HEK293 (cell line): ENCODE measurements around the gene ALDOC.

Experiments used
- CTCF ChIA-PET: fragments of 350-600 bp; formaldehyde crosslinking; extraction: SDS; loops from one replicate; lab custom pipeline; 2021; ENCODE audit warnings: antibody characterized with exemption; lab: Yijun Ruan, JAX
- POLR2A ChIA-PET: fragments of 300-600 bp; formaldehyde crosslinking; extraction: SDS; loops from one replicate; lab custom pipeline; 2020; ENCODE audit warnings: antibody characterized with exemption, inconsistent platforms; lab: Yijun Ruan, JAX
- H3K27ac ChIP-seq: fragments of 200-500 bp; sonication (Bioruptor generic); 2 replicates; pipeline ENCODE4 v1.5.1; 2014; ENCODE audit warnings: low read depth, low read length, control low read depth, inconsistent platforms; ENCODE audit errors: extremely low read depth
- H3K36me3 ChIP-seq, 2 experiments: fragments of 200-500 bp in 1 of 2; sonication (Bioruptor generic) in 1 of 2; 1 replicate in 1 of 2; 2 replicates in 1 of 2; pipeline ENCODE4 v1.5.1; 2014 to 2017; ENCODE audit warnings: inconsistent platforms in 2 of 2, low read length in 2 of 2; ENCODE audit not compliant: control insufficient read depth in 2 of 2, insufficient read depth in 1 of 2
- H3K4me1 ChIP-seq: fragments of 200-500 bp; sonication (Bioruptor generic); 2 replicates; pipeline ENCODE4 v1.5.1; 2014; ENCODE audit warnings: mild to moderate bottlenecking, low read length, inconsistent platforms; ENCODE audit not compliant: control insufficient read depth, insufficient read depth
- H3K4me3 ChIP-seq: 2 replicates; pipeline ENCODE4 v1.5.1; 2011; ENCODE audit warnings: low read depth, mild to moderate bottlenecking, control low read depth, low read length, moderate library complexity
- H3K9me3 ChIP-seq: fragments of 200-500 bp; sonication (Bioruptor generic); 2 replicates; pipeline ENCODE4 v1.5.1; 2014; ENCODE audit warnings: low read depth, low read length, inconsistent platforms; ENCODE audit not compliant: control insufficient read depth, insufficient read depth
- EGR2 ChIP-seq: fragments of 450-650 bp; formaldehyde crosslinking; IDR thresholded peaks from 2 replicates; pipeline ENCODE4 v1.5.1; 2016; ENCODE audit warnings: low read depth, missing biosample characterization, missing genetic modification characterization
- GLIS1 ChIP-seq: fragments of 450-650 bp; formaldehyde crosslinking; IDR thresholded peaks from 2 replicates; pipeline ENCODE4 v1.5.1; 2016; ENCODE audit warnings: missing biosample characterization, missing genetic modification characterization
- GLIS2 ChIP-seq: fragments of 450-650 bp; formaldehyde crosslinking; IDR thresholded peaks from 2 replicates; pipeline ENCODE4 v1.5.1; 2016; ENCODE audit warnings: missing biosample characterization, missing genetic modification characterization
- HOXA7 ChIP-seq: sonication (generic); formaldehyde crosslinking; IDR thresholded peaks from 2 replicates; pipeline ENCODE4 v1.8.1; 2022; ENCODE audit warnings: missing genetic modification reagents, borderline replicate concordance
- HOXC10 ChIP-seq: sonication (generic); formaldehyde crosslinking; IDR thresholded peaks from 2 replicates; pipeline ENCODE4 v1.8.1; 2023; ENCODE audit warnings: mild to moderate bottlenecking, missing genetic modification reagents
- KLF1 ChIP-seq: fragments of 450-650 bp; formaldehyde crosslinking; IDR thresholded peaks from 2 replicates; pipeline ENCODE4 v1.5.1; 2016; ENCODE audit warnings: missing biosample characterization, missing genetic modification characterization
- KLF16 ChIP-seq: fragments of 450-650 bp; formaldehyde crosslinking; IDR thresholded peaks from 2 replicates; pipeline ENCODE4 v1.5.1; 2017; ENCODE audit warnings: missing biosample characterization, missing genetic modification characterization
- KLF17 ChIP-seq: fragments of 450-650 bp; formaldehyde crosslinking; IDR thresholded peaks from 2 replicates; pipeline ENCODE4 v1.5.1; 2016; ENCODE audit warnings: missing biosample characterization, missing genetic modification characterization
- KLF8 ChIP-seq: fragments of 450-650 bp; formaldehyde crosslinking; IDR thresholded peaks from 2 replicates; pipeline ENCODE4 v1.5.1; 2016; ENCODE audit warnings: missing biosample characterization, missing genetic modification characterization
- OVOL3 ChIP-seq: fragments of 450-650 bp; formaldehyde crosslinking; IDR thresholded peaks from 2 replicates; pipeline ENCODE4 v1.5.1; 2016; ENCODE audit warnings: missing biosample characterization, missing genetic modification characterization
- PATZ1 ChIP-seq: fragments of 450-650 bp; formaldehyde crosslinking; IDR thresholded peaks from 2 replicates; pipeline ENCODE4 v1.5.1; 2016; ENCODE audit warnings: missing biosample characterization, missing genetic modification characterization
- YY2 ChIP-seq: fragments of 450-650 bp; formaldehyde crosslinking; IDR thresholded peaks from 2 replicates; pipeline ENCODE4 v1.5.1; 2016; ENCODE audit warnings: missing biosample characterization, missing genetic modification characterization
- ZBTB10 ChIP-seq: fragments of 450-650 bp; formaldehyde crosslinking; IDR thresholded peaks from 2 replicates; pipeline ENCODE4 v1.5.1; 2016; ENCODE audit warnings: missing biosample characterization, missing genetic modification characterization
- ZBTB17 ChIP-seq: fragments of 450-650 bp; formaldehyde crosslinking; IDR thresholded peaks from 2 replicates; pipeline ENCODE4 v1.5.1; 2016; ENCODE audit warnings: missing biosample characterization, missing genetic modification characterization
- ZBTB20 ChIP-seq: fragments of 450-650 bp; formaldehyde crosslinking; IDR thresholded peaks from 2 replicates; pipeline ENCODE4 v1.5.1; 2016; ENCODE audit warnings: missing biosample characterization, missing genetic modification characterization
- ZBTB7A ChIP-seq: fragments of 450-650 bp; formaldehyde crosslinking; IDR thresholded peaks from 2 replicates; pipeline ENCODE4 v1.5.1; 2016; ENCODE audit warnings: low read depth, missing biosample characterization, missing genetic modification characterization
- ZFHX2 ChIP-seq: fragments of 450-650 bp; formaldehyde crosslinking; conservative IDR thresholded peaks from 2 replicates; pipeline ENCODE4 v1.5.1; 2016; ENCODE audit warnings: missing biosample characterization, missing genetic modification characterization
- ZIC2 ChIP-seq: fragments of 450-650 bp; formaldehyde crosslinking; IDR thresholded peaks from 2 replicates; pipeline ENCODE4 v1.5.1; 2016; ENCODE audit warnings: missing biosample characterization, missing genetic modification characterization
- ZNF175 ChIP-seq: fragments of 450-650 bp; formaldehyde crosslinking; IDR thresholded peaks from 2 replicates; pipeline ENCODE4 v1.5.1; 2016; ENCODE audit warnings: missing biosample characterization, missing genetic modification characterization
- ZNF214 ChIP-seq: fragments of 450-650 bp; formaldehyde crosslinking; IDR thresholded peaks from 2 replicates; pipeline ENCODE4 v1.5.1; 2017; ENCODE audit warnings: missing biosample characterization, mild to moderate bottlenecking, missing genetic modification characterization, borderline replicate concordance
- ZNF23 ChIP-seq: fragments of 450-650 bp; formaldehyde crosslinking; IDR thresholded peaks from 2 replicates; pipeline ENCODE4 v1.5.1; 2016; ENCODE audit warnings: missing biosample characterization, missing genetic modification characterization, borderline replicate concordance
- ZNF311 ChIP-seq: fragments of 450-650 bp; formaldehyde crosslinking; IDR thresholded peaks from 2 replicates; pipeline ENCODE4 v1.5.1; 2017; ENCODE audit warnings: missing biosample characterization, missing genetic modification characterization, borderline replicate concordance
- ZNF398 ChIP-seq: fragments of 450-650 bp; formaldehyde crosslinking; IDR thresholded peaks from 2 replicates; pipeline ENCODE4 v1.5.1; 2017; ENCODE audit warnings: missing biosample characterization, missing genetic modification characterization
- ZNF48 ChIP-seq: fragments of 450-650 bp; formaldehyde crosslinking; IDR thresholded peaks from 2 replicates; pipeline ENCODE4 v1.5.1; 2016; ENCODE audit warnings: missing biosample characterization, missing genetic modification characterization
- ZNF677 ChIP-seq: fragments of 450-650 bp; IDR thresholded peaks from 2 replicates; pipeline ENCODE4 v1.5.0; 2018; ENCODE audit warnings: missing biosample characterization, mild to moderate bottlenecking, missing genetic modification characterization, moderate library complexity
- ZNF704 ChIP-seq: fragments of 450-650 bp; formaldehyde crosslinking; IDR thresholded peaks from 2 replicates; pipeline ENCODE4 v1.5.1; 2016; ENCODE audit warnings: missing biosample characterization, missing genetic modification characterization
- ZSCAN23 ChIP-seq: fragments of 450-650 bp; formaldehyde crosslinking; IDR thresholded peaks from 2 replicates; pipeline ENCODE4 v1.5.1; 2016; ENCODE audit warnings: missing biosample characterization, missing genetic modification characterization
- ZXDB ChIP-seq: fragments of 450-650 bp; formaldehyde crosslinking; IDR thresholded peaks from 2 replicates; pipeline ENCODE4 v1.5.1; 2016; ENCODE audit warnings: missing biosample characterization, missing genetic modification characterization

Gene ALDOC

GRCh38 chr17:28533091-28533807 lies 43.4 kb downstream of the ALDOC start:
- H3K4me1 ChIP-seq, result no peaks in the 10 kb centered on the region
- ChIA-PET POLR2A (no interaction called here), CTCF (interaction anchor here (2.5 kb wide), 1 partner anchor 7 kb away, joined by 15 read pairs; no protein-coding TSS in a partner anchor)
- TF ChIP-seq GLIS2 (tag by site-specific recombination), result peak; percentile 40; the same call in 1 of the 2 replicates
- TF ChIP-seq ZBTB7A (tag by site-specific recombination), result no peak
- 0 out of 2 replicates have a peak, but pooled peaks have one; percentile 73 for TF ChIP-seq KLF17 (tag by site-specific recombination)
- no peak for TF ChIP-seq ZBTB10 (tag by site-specific recombination)
- TF ChIP-seq ZNF214 (tag by site-specific recombination), result no peak
- TF ChIP-seq GLIS1, result peak; percentile 69
- TF ChIP-seq ZNF48 (tag by site-specific recombination), result no peak
- TF ChIP-seq PATZ1 (tag by site-specific recombination), result no peak
- no peak for TF ChIP-seq ZXDB (tag by site-specific recombination)
- TF ChIP-seq ZSCAN23, result no peak
- TF ChIP-seq EGR2, result peak; percentile 94
- TF ChIP-seq OVOL3, result no peak
- peak; percentile 71 for TF ChIP-seq KLF1 (tag by site-specific recombination)
- no peak for TF ChIP-seq ZNF677 (tag by site-specific recombination)
- no peak for TF ChIP-seq ZNF311 (tag by site-specific recombination)
- TF ChIP-seq ZBTB20 (tag by site-specific recombination), result no peak
- TF ChIP-seq KLF8 (tag by site-specific recombination), result no peak
- peak; percentile 76 for TF ChIP-seq ZIC2
- TF ChIP-seq ZBTB17 (tag by site-specific recombination), result no peak
- no peak for TF ChIP-seq ZNF23 (tag by site-specific recombination)
- no peak for TF ChIP-seq YY2 (tag by site-specific recombination)
- peak; percentile 99 for TF ChIP-seq ZFHX2
- no peak for TF ChIP-seq ZNF175
- no peak for TF ChIP-seq KLF16 (tag by site-specific recombination)
- TF ChIP-seq HOXA7 (CRISPR knock-in tag), result no peak
- no peak for TF ChIP-seq HOXC10
- no peak for TF ChIP-seq ZNF398
- TF ChIP-seq ZNF704 (tag by site-specific recombination), result no peak
- H3K4me3 ChIP-seq, result no peak overlapping the region
- H3K9me3 ChIP-seq, result no peaks in the 10 kb centered on the region
- no peaks in the 10 kb centered on the region for H3K36me3 ChIP-seq
- no peak overlapping the region for H3K27ac ChIP-seq
